Endothelial cell of umbilical vein (primary cell): ENCODE data around the gene RNF43. TPM values are rescaled to one million over a fixed set of nuclear protein-coding genes. Genes with fewer than 3 reads are reported as not detected.

Experiments used
- BruUV-seq: library from RNA; stranded (reverse); fragments of 400-500 nt; replicated peaks from 2 replicates; lab custom pipeline; 2021; lab: Mats Ljungman, UMichigan
- CTCF ChIA-PET: fragments of 300-600, 350-600 bp; sonication (Branson Sonifier 250); formaldehyde crosslinking; loops from one replicate; lab custom pipeline; 2021; ENCODE audit warnings: antibody characterized with exemption, inconsistent platforms; lab: Charles Lee
- POLR2A ChIA-PET: fragments of 300-600, 350-600 bp; sonication (Branson Sonifier 250); formaldehyde crosslinking; loops from one replicate; lab custom pipeline; 2021; ENCODE audit warnings: antibody characterized with exemption, inconsistent platforms; lab: Charles Lee
- DNase-seq: peaks from one replicate; pipeline ENCODE4 v3.0.0-alpha.2; 2011; ENCODE audit warnings: low read depth, low spot score
- FAIRE-seq: peaks from 2 replicates; lab custom pipeline; 2011; peaks lifted over from hg19 to GRCh38; lab: Jason Lieb, UNC
- H2AFZ ChIP-seq: 2 replicates; pipeline ENCODE4 v1.6.0; 2012; ENCODE audit warnings: low read depth, low read length, control low read depth, inconsistent platforms
- H3K27ac ChIP-seq: 2 replicates; pipeline ENCODE4 v1.5.1; 2011; ENCODE audit warnings: low read depth, mild to moderate bottlenecking, control low read depth, low read length, moderate library complexity; ENCODE audit not compliant: insufficient read depth
- H3K27me3 ChIP-seq, 2 experiments: 2 replicates each; pipeline versions ENCODE4 v1.6.0 to v1.6.1; 2011; ENCODE audit warnings: low read length in 2 of 2, mixed read lengths in 1 of 2; ENCODE audit not compliant: control insufficient read depth in 2 of 2, insufficient read depth in 2 of 2
- H3K36me3 ChIP-seq, 2 experiments: 2 replicates in 1 of 2; 3 replicates in 1 of 2; pipeline ENCODE4 v1.5.1; 2011; ENCODE audit warnings: low read length in 2 of 2, mild to moderate bottlenecking in 1 of 2, moderate library complexity in 1 of 2; ENCODE audit not compliant: control insufficient read depth in 2 of 2, insufficient read depth in 2 of 2; ENCODE audit errors: extremely low read depth in 1 of 2
- H3K4me1 ChIP-seq: 3 replicates; pipeline ENCODE4 v1.5.1; 2011; ENCODE audit warnings: mild to moderate bottlenecking, low read length; ENCODE audit not compliant: control insufficient read depth, insufficient read depth; ENCODE audit errors: extremely low read depth
- H3K4me2 ChIP-seq: 2 replicates; pipeline ENCODE4 v1.6.1; 2011; ENCODE audit warnings: low read length, control low read depth, mixed read lengths; ENCODE audit not compliant: insufficient read depth
- H3K4me3 ChIP-seq, 3 experiments: fragments of 200-600 bp in 1 of 3; sonication (generic), shearing (Covaris generic) in 1 of 3; replicated peaks in 1 of 3; 2 replicates each; pipeline ENCODE4 v1.5.1; 2011 to 2016; ENCODE audit warnings: control low read depth in 3 of 3, low read length in 3 of 3, mild to moderate bottlenecking in 2 of 3, inconsistent platforms in 1 of 3, low read depth in 1 of 3, moderate library complexity in 1 of 3; ENCODE audit not compliant: insufficient read depth in 1 of 3
- H3K79me2 ChIP-seq: 2 replicates; pipeline ENCODE4 v1.6.0; 2012; ENCODE audit warnings: low read length, inconsistent platforms; ENCODE audit not compliant: control insufficient read depth, insufficient read depth
- H3K9ac ChIP-seq: replicated peaks from 2 replicates; pipeline ENCODE3; 2011; ENCODE audit warnings: low read length, control low read depth; ENCODE audit not compliant: insufficient read depth; ENCODE audit errors: extremely low read depth
- H3K9me1 ChIP-seq: replicated peaks from 3 replicates; pipeline ENCODE4 v1.6.0; 2011; ENCODE audit warnings: mild to moderate bottlenecking, low read length; ENCODE audit not compliant: control insufficient read depth, insufficient read depth; ENCODE audit errors: extremely low read depth
- H3K9me3 ChIP-seq: replicated peaks from 2 replicates; pipeline ENCODE4 v1.5.1; 2012; ENCODE audit warnings: low read length, inconsistent platforms; ENCODE audit not compliant: control insufficient read depth, insufficient read depth
- H4K20me1 ChIP-seq: replicated peaks from 2 replicates; pipeline ENCODE3; 2011; ENCODE audit warnings: mild to moderate bottlenecking, low read length; ENCODE audit not compliant: control insufficient read depth, insufficient read depth; ENCODE audit errors: extremely low read depth
- EZH2 ChIP-seq: IDR thresholded peaks from 2 replicates; pipeline ENCODE4 v1.6.1; 2012; ENCODE audit warnings: borderline replicate concordance, low read depth, mild to moderate bottlenecking, moderate library complexity, low read length, inconsistent platforms; ENCODE audit not compliant: severe bottlenecking
- FOS ChIP-seq: IDR thresholded peaks from 2 replicates; pipeline ENCODE4 v1.6.1; 2011; ENCODE audit warnings: mild to moderate bottlenecking, low read length, moderate library complexity, borderline replicate concordance; ENCODE audit not compliant: insufficient read depth
- GATA2 ChIP-seq: IDR thresholded peaks from 2 replicates; pipeline ENCODE4 v1.7.0; 2011; ENCODE audit warnings: low read depth, mild to moderate bottlenecking, moderate library complexity, mixed read lengths, low read length; ENCODE audit not compliant: insufficient read length, insufficient read depth
- JUN ChIP-seq: IDR thresholded peaks from 2 replicates; pipeline ENCODE4 v1.6.1; 2011; ENCODE audit warnings: borderline replicate concordance, low read depth; ENCODE audit not compliant: insufficient read length, insufficient read depth
- MYC ChIP-seq: IDR thresholded peaks from one replicate; pipeline ENCODE4 v1.6.1; 2011; ENCODE audit warnings: mild to moderate bottlenecking, low read depth, low read length
- POLR2A ChIP-seq: IDR thresholded peaks from 2 replicates; pipeline ENCODE4 v1.6.1; 2012; ENCODE audit warnings: low read depth, mild to moderate bottlenecking, control low read depth, low read length
- POLR2AphosphoS5 ChIP-seq: IDR thresholded peaks from 2 replicates; pipeline ENCODE4 v1.6.1; 2012; ENCODE audit warnings: low read depth, mild to moderate bottlenecking, control low read depth, low read length, moderate library complexity; ENCODE audit not compliant: insufficient read depth
- dilution Hi-C: fragments of 300-500 bp; cut with MboI; formaldehyde crosslinking; loops from one replicate; pipeline ENCODE4 v1.15.0; 2019; ENCODE audit warnings: low sequenced_read_pairs; ENCODE audit not compliant: extremely low pct_ligation_motif_present
- intact Hi-C: fragments of 100-400 bp; cut with micrococcal nuclease; formaldehyde crosslinking; loops from one replicate; pipeline ENCODE4 v1.10.0; 2022
- polyA plus RNA-seq, 4 experiments: library from polyadenylated mRNA; depleted of rRNA in 3 of 4; stranded (reverse) in 3 of 4; unstranded in 1 of 4; fragments of >200 nt; gene quantifications; 2 replicates each; pipeline versions ENCODE4 v1.2.1 to v1.2.3, GENCODE V29; 2011 to 2012; ENCODE audit warnings: missing spikeins in 1 of 4
- total RNA-seq: library from RNA; stranded (reverse); gene quantifications from 2 replicates; pipeline ENCODE4 v1.2.3, GENCODE V29; 2021
- TF ChIP-seq, protein P1 (sequence below), 2 donors: IDR thresholded peaks; 1 replicate in 1 of 2; 2 replicates in 1 of 2; pipeline ENCODE4 v1.5.1; 2011; ENCODE audit warnings: low read length in 2 of 2, mild to moderate bottlenecking in 2 of 2, moderate library complexity in 2 of 2, control low read depth in 1 of 2, inconsistent platforms in 1 of 2, low read depth in 1 of 2; ENCODE audit not compliant: insufficient read depth in 1 of 2; ENCODE audit errors: extremely low read depth in 1 of 2
- TF ChIP-seq, protein P2 (sequence below): IDR thresholded peaks from 2 replicates; pipeline ENCODE4 v1.6.1; 2011; ENCODE audit not compliant: insufficient read depth, insufficient read length

Gene RNF43
- total and polyA plus RNA-seq, 2 donors (not counting 3 experiments of a cell fraction or from before 2014, with no cell fraction given): not detected

DNA sequence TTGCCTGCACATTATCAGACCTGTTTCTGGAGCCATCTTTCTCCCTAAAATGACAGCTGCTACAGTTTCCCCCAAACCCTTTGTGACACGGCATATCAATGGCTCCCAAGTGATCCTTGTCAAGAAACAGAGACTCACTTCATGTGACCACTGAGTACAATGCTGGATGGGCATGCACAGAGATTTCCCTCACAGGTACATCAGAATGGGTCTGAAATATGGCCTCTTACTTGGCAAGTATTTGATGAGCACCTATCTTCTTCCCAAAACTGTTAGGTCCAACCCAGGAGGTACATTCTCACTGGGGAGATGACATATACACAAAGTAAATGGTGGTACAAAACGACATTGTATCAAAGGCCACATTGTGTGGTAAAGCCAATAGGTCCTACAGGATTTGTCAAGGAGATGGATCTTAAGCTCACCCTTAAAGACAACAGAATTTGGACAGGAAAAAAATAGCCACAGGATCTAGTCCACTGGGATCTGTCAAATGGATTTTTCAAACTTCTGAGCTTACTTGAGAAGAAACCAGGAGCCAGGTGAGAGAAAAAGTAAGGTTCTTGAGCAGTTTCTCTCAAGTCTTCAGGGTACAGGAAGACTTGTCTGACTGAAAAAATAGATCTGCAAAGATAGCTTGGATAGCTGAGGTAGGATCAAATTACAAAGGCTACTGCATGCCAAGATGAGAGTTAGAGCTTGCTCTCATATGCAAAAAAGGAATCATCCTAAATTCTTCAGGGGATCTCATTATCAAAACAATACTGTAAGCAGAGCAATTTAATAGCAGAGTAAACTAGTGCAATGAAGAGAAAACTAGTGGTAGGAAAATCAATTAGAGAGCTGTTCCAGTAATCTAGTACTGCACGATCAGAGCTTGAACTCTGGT, 28.8 kb downstream of the RNF43 start:
- H3K27me3 ChIP-seq: peaks cover 13 to 37% of the 10 kb centered on the region in 2 experiments
- H3K79me2 ChIP-seq: no peaks in the 10 kb centered on the region
- dilution Hi-C loops: no loop called here
- H3K4me1 ChIP-seq: peaks cover 7% of the 10 kb centered on the region
- no peak overlapping the region for H3K9ac ChIP-seq
- CTCF ChIA-PET: interaction anchor here (1.5 kb wide), 1 partner anchor 29 kb away, joined by 5 read pairs; the partner anchor contains the start of gene RNF43
- no peaks in the 10 kb centered on the region for H3K36me3 ChIP-seq
- no peaks in the 10 kb centered on the region for H4K20me1 ChIP-seq
- TF ChIP-seq, protein P1, sequence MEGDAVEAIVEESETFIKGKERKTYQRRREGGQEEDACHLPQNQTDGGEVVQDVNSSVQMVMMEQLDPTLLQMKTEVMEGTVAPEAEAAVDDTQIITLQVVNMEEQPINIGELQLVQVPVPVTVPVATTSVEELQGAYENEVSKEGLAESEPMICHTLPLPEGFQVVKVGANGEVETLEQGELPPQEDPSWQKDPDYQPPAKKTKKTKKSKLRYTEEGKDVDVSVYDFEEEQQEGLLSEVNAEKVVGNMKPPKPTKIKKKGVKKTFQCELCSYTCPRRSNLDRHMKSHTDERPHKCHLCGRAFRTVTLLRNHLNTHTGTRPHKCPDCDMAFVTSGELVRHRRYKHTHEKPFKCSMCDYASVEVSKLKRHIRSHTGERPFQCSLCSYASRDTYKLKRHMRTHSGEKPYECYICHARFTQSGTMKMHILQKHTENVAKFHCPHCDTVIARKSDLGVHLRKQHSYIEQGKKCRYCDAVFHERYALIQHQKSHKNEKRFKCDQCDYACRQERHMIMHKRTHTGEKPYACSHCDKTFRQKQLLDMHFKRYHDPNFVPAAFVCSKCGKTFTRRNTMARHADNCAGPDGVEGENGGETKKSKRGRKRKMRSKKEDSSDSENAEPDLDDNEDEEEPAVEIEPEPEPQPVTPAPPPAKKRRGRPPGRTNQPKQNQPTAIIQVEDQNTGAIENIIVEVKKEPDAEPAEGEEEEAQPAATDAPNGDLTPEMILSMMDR (IDR thresholded peaks at IDR 0.05; ENCODE audit: extremely low read depth in 1 of 2, insufficient read depth in 1 of 2, low read depth in 1 of 2, low read length in 2 of 2): no peak
- TF ChIP-seq FOS (no peak), JUN (no peak), POLR2AphosphoS5 (no peak), EZH2 (no peak), MYC (no peak), POLR2A (no peak), GATA2 (no peak)
- TF ChIP-seq, protein P2, sequence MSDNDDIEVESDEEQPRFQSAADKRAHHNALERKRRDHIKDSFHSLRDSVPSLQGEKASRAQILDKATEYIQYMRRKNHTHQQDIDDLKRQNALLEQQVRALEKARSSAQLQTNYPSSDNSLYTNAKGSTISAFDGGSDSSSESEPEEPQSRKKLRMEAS: no peak
- FAIRE-seq (no peak), DNase-seq (no peak)
- H2AFZ ChIP-seq: no peak overlapping the region
- POLR2A ChIA-PET: no interaction called here
- H3K9me1 ChIP-seq: no peaks in the 10 kb centered on the region
- H3K4me3 ChIP-seq: no peak overlapping the region
- H3K9me3 ChIP-seq: no peaks in the 10 kb centered on the region
- no TSS peak for BruUV-seq
- H3K27ac ChIP-seq: no peak overlapping the region
- H3K4me2 ChIP-seq: no peak overlapping the region
- intact Hi-C loops: no loop called here
